Fibroblast of lung (primary cell): ENCODE data around the gene KDM2A.

Experiments
- CTCF ChIP-seq, 2 donors: IDR thresholded peaks in 1 of 2; conservative IDR thresholded peaks in 1 of 2; 1 replicate in 1 of 2; 2 replicates in 1 of 2; pipeline ENCODE4 v1.5.1; 2011 to 2012; ENCODE audit warnings: low read length in 2 of 2, control low read depth in 1 of 2, inconsistent platforms in 1 of 2, low read depth in 1 of 2, mild to moderate bottlenecking in 1 of 2
- EZH2 ChIP-seq: IDR thresholded peaks from 2 replicates; pipeline ENCODE4 v1.5.1; 2012; ENCODE audit warnings: low read length, control low read depth, mild to moderate bottlenecking; ENCODE audit errors: missing control alignments

GRCh38 chr11:67282876-67283371 lies 163.9 kb downstream of the KDM2A start:
- TF ChIP-seq CTCF (conservative IDR thresholded peaks at IDR 0.05 in 1 of 2, IDR thresholded peaks at IDR 0.05 in 1 of 2; ENCODE audit: low read depth in 1 of 2, low read length in 2 of 2): no peak
- no peak for TF ChIP-seq EZH2
